Hepatocyte (in vitro differentiated cells): ENCODE data around the gene SLC7A8. TPM values are rescaled to one million over a fixed set of nuclear protein-coding genes. Genes with fewer than 3 reads are reported as not detected.

Experiments used
- DNase-seq: peaks from one replicate; pipeline ENCODE4 v3.0.0-alpha.2; 2016; ENCODE audit warnings: low spot score
- H2AFZ ChIP-seq: fragments of 200-600 bp; sonication (generic); 2 replicates; pipeline ENCODE4 v1.6.0; 2016; ENCODE audit warnings: antibody characterized with exemption, mild to moderate bottlenecking
- H3K27ac ChIP-seq: fragments of 200-600 bp; sonication (generic); 2 replicates; pipeline ENCODE4 v1.5.1; 2016; ENCODE audit warnings: mild to moderate bottlenecking
- H3K27me3 ChIP-seq: fragments of 200-600 bp; sonication (generic); 2 replicates; pipeline ENCODE4 v1.6.1; 2016
- H3K36me3 ChIP-seq: fragments of 200-600 bp; sonication (generic); replicated peaks from 2 replicates; pipeline ENCODE4 v1.5.1; 2016; ENCODE audit warnings: low read depth; ENCODE audit not compliant: insufficient read depth
- H3K4me1 ChIP-seq: fragments of 200-600 bp; sonication (generic); 2 replicates; pipeline ENCODE4 v1.5.1; 2016; ENCODE audit warnings: mild to moderate bottlenecking, moderate library complexity; ENCODE audit not compliant: insufficient read depth
- H3K4me2 ChIP-seq: fragments of 200-600 bp; sonication (generic); 2 replicates; pipeline ENCODE4 v1.6.0; 2016
- H3K4me3 ChIP-seq: fragments of 200-600 bp; sonication (generic); 2 replicates; pipeline ENCODE4 v1.5.1; 2016; ENCODE audit warnings: mild to moderate bottlenecking
- H3K79me2 ChIP-seq: fragments of 200-600 bp; sonication (generic); 2 replicates; pipeline ENCODE4 v1.6.0; 2017; ENCODE audit warnings: mild to moderate bottlenecking
- H3K9me2 ChIP-seq: fragments of 200-600 bp; sonication (generic); replicated peaks from 2 replicates; pipeline ENCODE4 v1.6.0; 2017; ENCODE audit warnings: mild to moderate bottlenecking; ENCODE audit not compliant: insufficient read depth
- H3K9me3 ChIP-seq: fragments of 200-600 bp; sonication (generic); 2 replicates; pipeline ENCODE4 v1.5.1; 2016; ENCODE audit warnings: low read depth, mild to moderate bottlenecking
- H4K20me1 ChIP-seq: fragments of 200-600 bp; sonication (generic); 2 replicates; pipeline ENCODE4 v1.6.0; 2016; ENCODE audit warnings: mild to moderate bottlenecking; ENCODE audit not compliant: insufficient read depth, poor library complexity, severe bottlenecking
- CTCF ChIP-seq: fragments of 200-600 bp; sonication (generic); IDR thresholded peaks from 2 replicates; pipeline ENCODE4 v1.5.1; 2016; ENCODE audit warnings: antibody characterized with exemption, mild to moderate bottlenecking; ENCODE audit not compliant: poor library complexity
- EZH2 ChIP-seq: fragments of 200-600 bp; sonication (generic); IDR thresholded peaks from 2 replicates; pipeline ENCODE4 v1.6.1; 2016; ENCODE audit warnings: antibody characterized with exemption, mild to moderate bottlenecking, borderline replicate concordance
- EZH2phosphoT487 ChIP-seq: fragments of 200-600 bp; sonication (generic); IDR thresholded peaks from one replicate; pipeline ENCODE4 v1.6.1; 2018; ENCODE audit warnings: antibody characterized with exemption, mild to moderate bottlenecking, low read depth, moderate library complexity; ENCODE audit not compliant: unreplicated experiment, severe bottlenecking
- WGBS: methylation state at CpG from one replicate; pipeline ENCODE4 v1.1.6; 2016; ENCODE audit warnings: low lambda C conversion rate; ENCODE audit errors: missing lambda C conversion rate; 5-methylcytosine and 5-hydroxymethylcytosine counted together
- polyA plus RNA-seq: library from polyadenylated mRNA; unstranded; fragments of >200 nt; fragmentation: Nextera tagmentation; extraction: Ambion mirVana; gene quantifications from 2 replicates; pipeline ENCODE4 v1.2.1, GENCODE V29; 2016
- total RNA-seq: library from RNA; depleted of rRNA; stranded (reverse); fragments of >200 nt; gene quantifications from 2 replicates; pipeline ENCODE4 v1.2.3, GENCODE V29; 2014

Gene SLC7A8
- total and polyA plus RNA-seq, 2 experiments from 2014 or later = 54.6 to 123 TPM

- Histone ChIP-seq H3K4me2 (no peak overlapping the region), H3K9me3 (no peaks in the 10 kb centered on the region), H3K4me1 (no peaks in the 10 kb centered on the region), H3K4me3 (no peak overlapping the region), H3K36me3 (no peaks in the 10 kb centered on the region), H2AFZ (no peak overlapping the region), H3K79me2 (no peaks in the 10 kb centered on the region), H3K27me3 (no peaks in the 10 kb centered on the region), H3K27ac (no peak overlapping the region), H4K20me1 (no peaks in the 10 kb centered on the region), H3K9me2 (no peaks in the 10 kb centered on the region)
- no peak for TF ChIP-seq CTCF
- no peak for TF ChIP-seq EZH2
- TF ChIP-seq EZH2phosphoT487 = no peak
- DNase-seq = no peak
- 69% methylated on average over 7 of the region's 7 CpGs for WGBS
Observed at GRCh38 chr14:23195552-23196101, 12.2 kb upstream of the SLC7A8 start.

- 79% methylated on average over 3 of the region's 3 CpGs for WGBS
Observed at GRCh38 chr14:23193432-23193831, 10.0 kb upstream of the SLC7A8 start.

GRCh38 chr14:23187925-23188324 is 4.5 kb upstream of the SLC7A8 start:
- no peak for TF ChIP-seq CTCF
- no peak for TF ChIP-seq EZH2
- no peak for TF ChIP-seq EZH2phosphoT487
- Histone ChIP-seq H3K36me3 (no peaks in the 10 kb centered on the region), H3K79me2 (no peaks in the 10 kb centered on the region), H3K27ac (no peak overlapping the region), H3K4me2 (no peak overlapping the region), H3K9me3 (no peaks in the 10 kb centered on the region), H3K4me3 (no peak overlapping the region), H4K20me1 (no peaks in the 10 kb centered on the region), H3K27me3 (no peaks in the 10 kb centered on the region), H3K9me2 (no peaks in the 10 kb centered on the region), H2AFZ (no peak overlapping the region), H3K4me1 (no peaks in the 10 kb centered on the region)
- DNase-seq = no peak
- 85% methylated on average over 2 of the region's 2 CpGs for WGBS

More at GRCh38 chr14:23193432-23193831, 10.0 kb upstream of the SLC7A8 start:
- no peak overlapping the region for H3K27ac ChIP-seq
- no peak for TF ChIP-seq CTCF
- no peak for TF ChIP-seq EZH2phosphoT487
- TF ChIP-seq EZH2 = no peak
- no peak for DNase-seq
- no peak overlapping the region for H3K4me2 ChIP-seq
- no peaks in the 10 kb centered on the region for H3K27me3 ChIP-seq
- H3K36me3 ChIP-seq = no peaks in the 10 kb centered on the region
- no peaks in the 10 kb centered on the region for H3K9me2 ChIP-seq
- H3K79me2 ChIP-seq = no peaks in the 10 kb centered on the region
- no peak overlapping the region for H2AFZ ChIP-seq
- no peaks in the 10 kb centered on the region for H3K9me3 ChIP-seq
- H3K4me3 ChIP-seq = no peak overlapping the region
- no peaks in the 10 kb centered on the region for H3K4me1 ChIP-seq
- no peaks in the 10 kb centered on the region for H4K20me1 ChIP-seq
